ENCODE data around the gene KIR2DL3. TPM values are rescaled to one million over a fixed set of nuclear protein-coding genes. Genes with fewer than 3 reads are reported as not detected.

KIR2DL3 gene
- total RNA-seq, 6 experiments from 2014 or later, result not detected

- Mint-ChIP-seq H3K4me3 (no peak overlapping the region; the same call in 1 of the 2 replicates), H3K27ac (no peak overlapping the region), H3K4me1 (ENCODE audit: low read depth) (no peaks in the 10 kb centered on the region), H3K9me3 (peaks cover 86% of the 10 kb centered on the region), H3K27me3 (ENCODE audit: insufficient read depth) (no peaks in the 10 kb centered on the region), H3K36me3 (ENCODE audit: low read depth) (peaks cover 19% of the 10 kb centered on the region; the same call in 1 of the 2 replicates)
- TF ChIP-seq CTCF (IDR thresholded peaks at IDR 0.05), result no peak
- DNase-seq, result no peak
These were observed 13.7 kb upstream of the KIR2DL3 start for GRCh38 chr19:54724644-54725043.

- DNase-seq, result no peak
- Mint-ChIP-seq H3K27ac (no peak overlapping the region), H3K4me1 (ENCODE audit: low read depth) (no peaks in the 10 kb centered on the region), H3K27me3 (ENCODE audit: insufficient read depth) (no peaks in the 10 kb centered on the region), H3K36me3 (ENCODE audit: low read depth) (peaks cover 19% of the 10 kb centered on the region; the same call in 1 of the 2 replicates), H3K4me3 (no peak overlapping the region), H3K9me3 (peaks cover 82% of the 10 kb centered on the region)
- no peak for TF ChIP-seq CTCF (IDR thresholded peaks at IDR 0.05)
These were observed 13.0 kb upstream of the KIR2DL3 start for GRCh38 chr19:54725321-54725720.

- Mint-ChIP-seq H3K27me3 (ENCODE audit: insufficient read depth) (no peaks in the 10 kb centered on the region), H3K36me3 (ENCODE audit: low read depth) (peaks cover 21% of the 10 kb centered on the region), H3K4me1 (ENCODE audit: low read depth) (no peaks in the 10 kb centered on the region), H3K9me3 (peaks cover 78% of the 10 kb centered on the region), H3K4me3 (no peak overlapping the region), H3K27ac (no peak overlapping the region)
- no peak for DNase-seq
- no peak for TF ChIP-seq CTCF (IDR thresholded peaks at IDR 0.05)
These were observed 10.8 kb upstream of the KIR2DL3 start for GRCh38 chr19:54727562-54727961.

- no peak for TF ChIP-seq CTCF (IDR thresholded peaks at IDR 0.05)
- peaks cover 79% of the 10 kb centered on the region for H3K9me3 Mint-ChIP-seq
- H3K27ac Mint-ChIP-seq, result no peak overlapping the region
- no peak overlapping the region for H3K4me3 Mint-ChIP-seq
- H3K27me3 Mint-ChIP-seq (ENCODE audit: insufficient read depth), result no peaks in the 10 kb centered on the region
- no peaks in the 10 kb centered on the region for H3K4me1 Mint-ChIP-seq (ENCODE audit: low read depth)
- DNase-seq, result no peak
- H3K36me3 Mint-ChIP-seq (ENCODE audit: low read depth), result peaks cover 21% of the 10 kb centered on the region
These were observed 10.1 kb upstream of the KIR2DL3 start for GRCh38 chr19:54728167-54728566.

GRCh38 chr19:54729416-54730188, 8.7 kb upstream of the KIR2DL3 start:
- peaks cover 19% of the 10 kb centered on the region for H3K36me3 Mint-ChIP-seq (ENCODE audit: low read depth)
- peaks cover 78% of the 10 kb centered on the region for H3K9me3 Mint-ChIP-seq
- H3K27ac Mint-ChIP-seq, result no peak overlapping the region
- H3K27me3 Mint-ChIP-seq (ENCODE audit: insufficient read depth), result no peaks in the 10 kb centered on the region
- no peaks in the 10 kb centered on the region for H3K4me1 Mint-ChIP-seq (ENCODE audit: low read depth)
- no peak for DNase-seq
- no peak for TF ChIP-seq CTCF (IDR thresholded peaks at IDR 0.05)
- H3K4me3 Mint-ChIP-seq, result no peak overlapping the region
